Fibroblast of lung (primary cell): ENCODE data around the gene SCAF11.

ENCODE experiments used
- CTCF ChIP-seq, 2 donors: IDR thresholded peaks in 1 of 2; conservative IDR thresholded peaks in 1 of 2; 1 replicate in 1 of 2; 2 replicates in 1 of 2; pipeline ENCODE4 v1.5.1; 2011 to 2012; ENCODE audit warnings: low read length in 2 of 2, control low read depth in 1 of 2, inconsistent platforms in 1 of 2, low read depth in 1 of 2, mild to moderate bottlenecking in 1 of 2
- EZH2 ChIP-seq: IDR thresholded peaks from 2 replicates; pipeline ENCODE4 v1.5.1; 2012; ENCODE audit warnings: low read length, control low read depth, mild to moderate bottlenecking; ENCODE audit errors: missing control alignments

- no peak for TF ChIP-seq CTCF (conservative IDR thresholded peaks at IDR 0.05 in 1 of 2, IDR thresholded peaks at IDR 0.05 in 1 of 2; ENCODE audit: low read depth in 1 of 2, low read length in 2 of 2)
- TF ChIP-seq EZH2, result no peak
Measured at GRCh38 chr12:45890276-45890675, 100.1 kb downstream of the SCAF11 start.
